ENCODE results near the gene RHD.
"Not testable (repeated sequence)": the region's sequence is repeated elsewhere in the genome, so short reads cannot be mapped to it uniquely, and the experiment has no call there.

GRCh38 chr1:25336922-25337354 is 64.6 kb downstream of the RHD start:
- TF ChIP-seq ZNF274 (IDR thresholded peaks at IDR 0.05; ENCODE audit: low read depth, low read length); YY1 (IDR thresholded peaks at IDR 0.05; ENCODE audit: insufficient read depth, insufficient read length); SUZ12 (IDR thresholded peaks at IDR 0.05; ENCODE audit: extremely low read depth, insufficient read depth, insufficient read length): not testable (repeated sequence)
